Activated CD4-positive, alpha-beta memory T cell treated with anti-CD3 and anti-CD28 coated beads, Interleukin-2, amount 10 ng/mL, durations not matched to agents 7 days and 5 days (primary cell): Measurements from ENCODE around the gene SEL1L2. TPM values are rescaled to one million over a fixed set of nuclear protein-coding genes. Genes with fewer than 3 reads are reported as not detected.

ENCODE experiments used
- CTCF ChIA-PET: fragments of 350-600 bp; sonication (Branson Sonifier 250); formaldehyde crosslinking; loops from one replicate; lab custom pipeline; 2021; ENCODE audit warnings: antibody characterized with exemption, inconsistent platforms; lab: Charles Lee
- POLR2A ChIA-PET: fragments of 350-600 bp; sonication (Branson Sonifier 250); formaldehyde crosslinking; loops from one replicate; lab custom pipeline; 2021; ENCODE audit warnings: antibody characterized with exemption; lab: Charles Lee
- DNase-seq: peaks from one replicate; pipeline ENCODE4 v3.0.0-alpha.2; 2020
- H3K27ac Mint-ChIP-seq: one replicate; pipeline ENCODE4 v1.8.0; 2021; ENCODE audit warnings: mild to moderate bottlenecking, mixed read lengths
- H3K27me3 Mint-ChIP-seq: one replicate; pipeline ENCODE4 v1.8.0; 2021; ENCODE audit warnings: mixed read lengths
- H3K36me3 Mint-ChIP-seq: one replicate; pipeline ENCODE4 v1.8.0; 2021; ENCODE audit warnings: low read depth, mixed read lengths
- H3K4me1 Mint-ChIP-seq: one replicate; pipeline ENCODE4 v1.8.0; 2021; ENCODE audit warnings: mixed read lengths
- H3K4me3 Mint-ChIP-seq: one replicate; pipeline ENCODE4 v1.8.0; 2021; ENCODE audit warnings: mild to moderate bottlenecking, mixed read lengths
- H3K9me3 Mint-ChIP-seq: one replicate; pipeline ENCODE4 v1.8.0; 2021; ENCODE audit warnings: mixed read lengths
- total RNA-seq, 2 experiments: library from RNA; stranded (reverse); gene quantifications; one replicate each; pipeline ENCODE4 v1.2.3, GENCODE V29; 2021

The SEL1L2 gene
- total RNA-seq, 2 experiments from 2014 or later: not detected

DNA sequence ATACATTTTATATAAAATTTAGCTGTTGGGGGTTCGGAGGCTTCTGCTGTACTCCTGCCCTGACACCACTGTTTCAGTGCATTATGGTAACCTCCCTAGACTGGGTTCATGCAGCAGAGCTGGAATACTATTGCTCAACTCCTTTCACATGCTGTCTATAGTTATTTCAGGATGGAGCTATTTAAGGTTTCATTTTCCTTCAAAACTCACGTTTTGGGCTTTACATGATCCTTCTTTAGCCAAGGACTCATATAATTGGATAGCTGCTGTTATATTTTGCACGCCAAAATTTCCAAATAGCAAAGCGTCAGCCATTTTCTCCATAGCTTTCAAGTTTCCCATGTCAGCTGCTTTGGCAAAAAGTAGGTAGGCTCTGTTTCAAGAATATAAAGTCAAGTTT is 76.8 kb downstream of the SEL1L2 start:
- H3K27me3 Mint-ChIP-seq: no peaks in the 10 kb centered on the region
- DNase-seq: no peak
- H3K4me3 Mint-ChIP-seq: no peak overlapping the region
- H3K27ac Mint-ChIP-seq: no peak overlapping the region
- H3K4me1 Mint-ChIP-seq: no peaks in the 10 kb centered on the region
- H3K9me3 Mint-ChIP-seq: no peaks in the 10 kb centered on the region
- ChIA-PET CTCF (no interaction called here), POLR2A (no interaction called here)
- H3K36me3 Mint-ChIP-seq: no peaks in the 10 kb centered on the region

GRCh38 chr20:13913131-13913530 is 77.3 kb downstream of the SEL1L2 start:
- ChIA-PET POLR2A (no interaction called here), CTCF (no interaction called here)
- no peaks in the 10 kb centered on the region for H3K27me3 Mint-ChIP-seq
- no peak overlapping the region for H3K27ac Mint-ChIP-seq
- no peak overlapping the region for H3K4me3 Mint-ChIP-seq
- no peaks in the 10 kb centered on the region for H3K36me3 Mint-ChIP-seq
- H3K9me3 Mint-ChIP-seq: no peaks in the 10 kb centered on the region
- no peaks in the 10 kb centered on the region for H3K4me1 Mint-ChIP-seq
- DNase-seq: no peak

- Mint-ChIP-seq H3K4me3 (no peak overlapping the region), H3K27ac (no peak overlapping the region), H3K36me3 (no peaks in the 10 kb centered on the region), H3K4me1 (no peaks in the 10 kb centered on the region), H3K27me3 (no peaks in the 10 kb centered on the region), H3K9me3 (no peaks in the 10 kb centered on the region)
- ChIA-PET POLR2A (no interaction called here), CTCF (no interaction called here)
- no peak for DNase-seq
Observed at GRCh38 chr20:13910492-13910891, 79.9 kb downstream of the SEL1L2 start.

- H3K9me3 Mint-ChIP-seq: no peaks in the 10 kb centered on the region
- H3K27me3 Mint-ChIP-seq: no peaks in the 10 kb centered on the region
- H3K36me3 Mint-ChIP-seq: no peaks in the 10 kb centered on the region
- H3K4me3 Mint-ChIP-seq: no peak overlapping the region
- no peaks in the 10 kb centered on the region for H3K4me1 Mint-ChIP-seq
- no peak overlapping the region for H3K27ac Mint-ChIP-seq
- CTCF ChIA-PET: no interaction called here
- POLR2A ChIA-PET: no interaction called here
- DNase-seq: no peak
Observed at GRCh38 chr20:13909067-13909466, 81.3 kb downstream of the SEL1L2 start.

DNA sequence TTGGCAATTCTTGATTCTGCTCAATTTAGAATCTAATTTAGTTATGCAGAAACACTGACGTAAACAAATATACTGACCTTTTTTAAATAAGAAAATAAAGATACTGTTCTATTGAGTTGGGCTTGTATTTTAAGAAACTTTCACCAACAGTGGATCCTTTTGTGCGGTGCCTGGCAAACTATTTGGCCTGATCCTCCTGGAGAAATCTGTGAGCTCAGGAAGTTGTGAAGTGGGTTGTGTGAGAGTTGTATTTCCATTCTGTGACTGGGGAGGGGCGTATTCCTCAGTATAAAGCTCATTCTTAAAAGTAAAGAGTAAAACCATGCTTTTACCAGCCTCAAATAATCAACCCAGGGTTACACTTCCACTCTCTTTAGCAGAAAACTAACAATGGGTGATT is 85.6 kb downstream of the SEL1L2 start:
- Mint-ChIP-seq H3K4me1 (no peaks in the 10 kb centered on the region), H3K9me3 (no peaks in the 10 kb centered on the region), H3K36me3 (no peaks in the 10 kb centered on the region), H3K27me3 (no peaks in the 10 kb centered on the region), H3K27ac (no peak overlapping the region), H3K4me3 (no peak overlapping the region)
- POLR2A ChIA-PET: no interaction called here
- CTCF ChIA-PET: no interaction called here
- no peak for DNase-seq

- ChIA-PET POLR2A (no interaction called here), CTCF (no interaction called here)
- Mint-ChIP-seq H3K4me3 (no peak overlapping the region), H3K4me1 (no peaks in the 10 kb centered on the region), H3K27me3 (no peaks in the 10 kb centered on the region), H3K9me3 (no peaks in the 10 kb centered on the region), H3K27ac (no peak overlapping the region), H3K36me3 (no peaks in the 10 kb centered on the region)
- DNase-seq: no peak
Observed at GRCh38 chr20:13900496-13900895, 89.9 kb downstream of the SEL1L2 start.

DNA sequence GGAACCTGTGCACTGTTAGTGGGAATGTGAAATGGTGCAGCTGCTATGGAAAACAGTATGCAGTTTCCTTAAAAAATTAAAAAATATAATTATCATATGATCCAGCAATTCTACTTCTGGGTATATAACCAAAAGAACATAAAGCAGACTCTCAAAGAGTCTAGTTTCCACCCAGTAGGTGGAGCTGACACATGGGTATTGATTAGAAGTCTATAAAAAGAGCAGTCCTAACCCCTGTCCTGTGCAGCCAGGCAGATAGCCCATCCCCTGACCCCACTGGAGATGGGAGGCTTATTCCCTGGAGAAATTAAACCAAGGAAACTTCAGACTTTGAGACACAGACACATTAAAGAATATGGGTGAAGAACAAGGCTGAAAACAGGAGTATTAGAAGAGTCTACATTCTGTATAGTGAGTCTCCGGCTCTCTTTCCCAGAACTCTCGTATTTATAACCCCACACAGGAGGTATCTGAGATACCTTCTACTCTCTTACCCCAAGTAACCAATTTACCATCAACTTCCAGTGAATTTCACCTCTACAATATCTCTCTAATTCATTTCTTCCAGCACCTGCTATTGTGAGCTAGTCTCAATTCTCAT is 92.3 kb downstream of the SEL1L2 start:
- H3K4me1 Mint-ChIP-seq: no peaks in the 10 kb centered on the region
- no peaks in the 10 kb centered on the region for H3K36me3 Mint-ChIP-seq
- no peaks in the 10 kb centered on the region for H3K27me3 Mint-ChIP-seq
- no peaks in the 10 kb centered on the region for H3K9me3 Mint-ChIP-seq
- no peak overlapping the region for H3K4me3 Mint-ChIP-seq
- POLR2A ChIA-PET: no interaction called here
- CTCF ChIA-PET: no interaction called here
- no peak for DNase-seq
- no peak overlapping the region for H3K27ac Mint-ChIP-seq

- no peak overlapping the region for H3K27ac Mint-ChIP-seq
- no peak overlapping the region for H3K4me3 Mint-ChIP-seq
- peaks cover 11% of the 10 kb centered on the region for H3K9me3 Mint-ChIP-seq
- POLR2A ChIA-PET: no interaction called here
- CTCF ChIA-PET: no interaction called here
- no peak for DNase-seq
- no peaks in the 10 kb centered on the region for H3K4me1 Mint-ChIP-seq
- H3K36me3 Mint-ChIP-seq: no peaks in the 10 kb centered on the region
- H3K27me3 Mint-ChIP-seq: no peaks in the 10 kb centered on the region
Observed at GRCh38 chr20:13891575-13891974, 98.8 kb downstream of the SEL1L2 start.

DNA sequence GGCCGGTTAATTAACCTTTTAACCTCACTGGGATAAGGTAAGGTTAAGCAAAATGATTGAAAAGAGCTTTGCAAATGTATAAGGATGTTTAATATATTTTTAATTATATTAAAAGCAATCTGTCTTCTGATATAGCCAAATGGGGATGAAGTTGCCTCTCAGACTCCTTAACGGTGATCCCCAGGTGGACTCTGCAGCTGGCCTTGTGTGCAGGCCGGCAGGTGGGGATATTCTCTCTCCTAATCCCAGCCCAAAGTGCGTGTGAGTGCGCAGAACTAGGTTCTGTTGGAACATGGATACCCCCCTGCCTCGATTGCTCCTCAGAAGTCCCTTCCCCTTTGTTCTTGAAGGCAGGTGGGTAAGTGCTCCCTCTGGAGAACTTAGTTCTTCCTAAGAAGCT is 105.6 kb downstream of the SEL1L2 start:
- no peaks in the 10 kb centered on the region for H3K4me1 Mint-ChIP-seq
- CTCF ChIA-PET: no interaction called here
- H3K27me3 Mint-ChIP-seq: no peaks in the 10 kb centered on the region
- H3K27ac Mint-ChIP-seq: no peak overlapping the region
- no peak for DNase-seq
- POLR2A ChIA-PET: no interaction called here
- no peaks in the 10 kb centered on the region for H3K9me3 Mint-ChIP-seq
- H3K4me3 Mint-ChIP-seq: no peak overlapping the region
- no peaks in the 10 kb centered on the region for H3K36me3 Mint-ChIP-seq

GRCh38 chr20:13883425-13883824 is 107.0 kb downstream of the SEL1L2 start:
- ChIA-PET CTCF (no interaction called here), POLR2A (no interaction called here)
- H3K36me3 Mint-ChIP-seq: no peaks in the 10 kb centered on the region
- H3K9me3 Mint-ChIP-seq: no peaks in the 10 kb centered on the region
- H3K4me3 Mint-ChIP-seq: no peak overlapping the region
- H3K4me1 Mint-ChIP-seq: no peaks in the 10 kb centered on the region
- H3K27me3 Mint-ChIP-seq: no peaks in the 10 kb centered on the region
- no peak for DNase-seq
- H3K27ac Mint-ChIP-seq: no peak overlapping the region

DNA sequence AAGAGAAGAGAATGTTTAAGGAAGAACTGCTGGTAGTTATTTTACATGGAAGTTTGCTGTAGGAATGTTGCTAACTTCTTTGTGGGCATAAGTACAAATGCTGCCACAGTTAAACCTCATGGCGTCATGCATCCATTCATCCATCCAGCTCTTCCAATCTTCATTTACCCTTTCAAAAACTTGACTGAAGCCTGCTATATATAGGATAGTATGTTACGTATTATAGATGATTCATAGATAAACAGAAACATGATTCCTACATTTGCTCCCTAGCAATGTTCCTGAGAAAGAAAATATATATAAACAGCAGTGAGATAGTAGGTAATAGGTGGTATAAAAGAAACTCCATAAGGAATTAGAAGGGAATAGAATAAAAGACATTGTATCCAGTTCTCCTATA is 111.8 kb downstream of the SEL1L2 start:
- H3K27me3 Mint-ChIP-seq: peaks cover 3% of the 10 kb centered on the region
- no peak for DNase-seq
- no peaks in the 10 kb centered on the region for H3K36me3 Mint-ChIP-seq
- no peak overlapping the region for H3K27ac Mint-ChIP-seq
- ChIA-PET POLR2A (no interaction called here), CTCF (no interaction called here)
- H3K4me3 Mint-ChIP-seq: no peak overlapping the region
- no peaks in the 10 kb centered on the region for H3K9me3 Mint-ChIP-seq
- H3K4me1 Mint-ChIP-seq: no peaks in the 10 kb centered on the region

GRCh38 chr20:13877793-13878192 is 112.6 kb downstream of the SEL1L2 start:
- H3K9me3 Mint-ChIP-seq: no peaks in the 10 kb centered on the region
- ChIA-PET CTCF (no interaction called here), POLR2A (no interaction called here)
- H3K4me1 Mint-ChIP-seq: no peaks in the 10 kb centered on the region
- H3K36me3 Mint-ChIP-seq: no peaks in the 10 kb centered on the region
- H3K27me3 Mint-ChIP-seq: peaks cover 3% of the 10 kb centered on the region
- no peak for DNase-seq
- H3K27ac Mint-ChIP-seq: no peak overlapping the region
- H3K4me3 Mint-ChIP-seq: no peak overlapping the region

DNA sequence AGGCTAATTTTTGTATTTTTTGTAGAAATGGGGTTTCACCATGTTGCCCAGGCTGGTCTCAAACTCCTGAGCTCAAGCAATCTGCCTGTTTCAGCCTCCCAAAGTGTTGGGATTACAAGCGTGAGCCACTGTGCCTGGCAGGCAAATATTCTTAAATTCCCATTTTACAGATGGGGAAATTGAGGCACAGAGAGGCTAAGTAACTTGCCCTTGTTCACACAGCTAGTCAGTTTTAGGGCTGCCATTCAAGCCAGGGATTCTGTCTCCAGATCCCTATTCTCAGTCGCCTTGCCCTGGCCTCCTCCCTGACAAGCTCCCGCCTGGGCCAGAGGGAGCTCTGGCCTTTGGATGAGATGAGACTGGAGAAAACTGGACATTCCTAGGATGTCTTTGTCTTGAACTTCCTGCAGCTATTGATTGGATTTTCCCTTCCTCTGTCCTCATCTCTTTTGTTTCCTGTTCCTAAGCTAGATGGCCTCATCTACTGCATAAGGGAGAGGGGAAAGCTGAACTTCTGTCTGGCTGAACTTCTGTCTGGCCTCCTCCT is 115.1 kb downstream of the SEL1L2 start:
- Mint-ChIP-seq H3K27ac (no peak overlapping the region), H3K36me3 (no peaks in the 10 kb centered on the region), H3K27me3 (peaks cover 3% of the 10 kb centered on the region), H3K9me3 (no peaks in the 10 kb centered on the region), H3K4me3 (no peak overlapping the region), H3K4me1 (no peaks in the 10 kb centered on the region)
- no peak for DNase-seq
- ChIA-PET CTCF (no interaction called here), POLR2A (no interaction called here)

DNA sequence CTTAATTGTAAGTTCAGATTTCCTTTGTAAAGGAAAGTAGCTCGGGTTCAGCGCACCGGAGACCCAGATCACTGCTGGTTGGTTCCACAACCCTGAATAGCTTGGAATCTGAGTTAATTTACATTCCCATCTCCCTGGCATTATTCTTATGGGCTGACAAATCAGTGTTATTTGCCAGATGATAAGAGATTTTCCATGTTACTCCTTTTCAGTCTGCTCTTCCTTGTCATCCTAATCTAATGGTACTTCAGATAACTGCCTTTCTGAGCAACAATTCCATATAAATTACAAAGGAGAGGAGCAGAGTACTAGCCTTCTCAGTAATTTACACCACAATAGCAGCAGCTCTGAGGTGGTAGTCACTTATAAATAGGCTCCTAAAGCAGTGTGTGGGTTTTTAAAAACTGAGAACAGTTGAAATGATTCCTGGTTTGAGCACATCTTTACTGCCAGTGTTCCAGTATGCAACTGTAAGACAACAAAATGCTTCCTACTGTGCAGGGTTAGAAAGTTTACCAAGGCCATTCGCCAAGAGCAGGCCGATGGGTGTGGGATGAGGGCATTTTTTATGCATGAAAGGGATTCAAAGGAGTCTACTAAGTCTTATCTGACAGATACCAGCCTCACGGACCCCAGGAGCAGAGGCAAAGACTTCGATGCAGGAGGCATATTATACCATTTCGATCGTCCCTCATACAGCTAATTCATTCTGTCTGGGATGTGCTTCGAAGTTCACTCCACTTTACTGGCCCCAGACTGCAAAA is 115.8 kb downstream of the SEL1L2 start:
- ChIA-PET CTCF (no interaction called here), POLR2A (no interaction called here)
- H3K36me3 Mint-ChIP-seq: no peaks in the 10 kb centered on the region
- no peak overlapping the region for H3K4me3 Mint-ChIP-seq
- DNase-seq: no peak
- H3K27me3 Mint-ChIP-seq: peaks cover 3% of the 10 kb centered on the region
- no peaks in the 10 kb centered on the region for H3K9me3 Mint-ChIP-seq
- H3K4me1 Mint-ChIP-seq: no peaks in the 10 kb centered on the region
- no peak overlapping the region for H3K27ac Mint-ChIP-seq
